Activated naive CD4-positive, alpha-beta T cell treated with anti-CD3 and anti-CD28 coated beads, Interleukin-2, amount 10 ng/mL, durations not matched to agents 7 days and 5 days (primary cell): ENCODE data around the gene RCOR2.

ENCODE experiments used
- CTCF ChIA-PET: fragments of 350-600 bp; sonication (Branson Sonifier 250); formaldehyde crosslinking; loops from one replicate; lab custom pipeline; 2021; ENCODE audit warnings: antibody characterized with exemption; lab: Charles Lee
- DNase-seq: peaks from one replicate; pipeline ENCODE4 v3.0.0-alpha.2; 2020
- H3K27ac Mint-ChIP-seq: one replicate; pipeline ENCODE4 v1.8.0; 2021; ENCODE audit warnings: mild to moderate bottlenecking, moderate library complexity, mixed read lengths
- H3K27me3 Mint-ChIP-seq: one replicate; pipeline ENCODE4 v1.8.0; 2021; ENCODE audit warnings: mild to moderate bottlenecking, mixed read lengths
- H3K36me3 Mint-ChIP-seq: one replicate; pipeline ENCODE4 v1.8.0; 2021; ENCODE audit warnings: mixed read lengths
- H3K4me1 Mint-ChIP-seq: one replicate; pipeline ENCODE4 v1.8.0; 2021; ENCODE audit warnings: mixed read lengths
- H3K4me3 Mint-ChIP-seq: one replicate; pipeline ENCODE4 v1.8.0; 2021; ENCODE audit warnings: mild to moderate bottlenecking, moderate library complexity, mixed read lengths
- H3K9me3 Mint-ChIP-seq: one replicate; pipeline ENCODE4 v1.8.0; 2021; ENCODE audit warnings: mixed read lengths

RCOR2 gene

DNA sequence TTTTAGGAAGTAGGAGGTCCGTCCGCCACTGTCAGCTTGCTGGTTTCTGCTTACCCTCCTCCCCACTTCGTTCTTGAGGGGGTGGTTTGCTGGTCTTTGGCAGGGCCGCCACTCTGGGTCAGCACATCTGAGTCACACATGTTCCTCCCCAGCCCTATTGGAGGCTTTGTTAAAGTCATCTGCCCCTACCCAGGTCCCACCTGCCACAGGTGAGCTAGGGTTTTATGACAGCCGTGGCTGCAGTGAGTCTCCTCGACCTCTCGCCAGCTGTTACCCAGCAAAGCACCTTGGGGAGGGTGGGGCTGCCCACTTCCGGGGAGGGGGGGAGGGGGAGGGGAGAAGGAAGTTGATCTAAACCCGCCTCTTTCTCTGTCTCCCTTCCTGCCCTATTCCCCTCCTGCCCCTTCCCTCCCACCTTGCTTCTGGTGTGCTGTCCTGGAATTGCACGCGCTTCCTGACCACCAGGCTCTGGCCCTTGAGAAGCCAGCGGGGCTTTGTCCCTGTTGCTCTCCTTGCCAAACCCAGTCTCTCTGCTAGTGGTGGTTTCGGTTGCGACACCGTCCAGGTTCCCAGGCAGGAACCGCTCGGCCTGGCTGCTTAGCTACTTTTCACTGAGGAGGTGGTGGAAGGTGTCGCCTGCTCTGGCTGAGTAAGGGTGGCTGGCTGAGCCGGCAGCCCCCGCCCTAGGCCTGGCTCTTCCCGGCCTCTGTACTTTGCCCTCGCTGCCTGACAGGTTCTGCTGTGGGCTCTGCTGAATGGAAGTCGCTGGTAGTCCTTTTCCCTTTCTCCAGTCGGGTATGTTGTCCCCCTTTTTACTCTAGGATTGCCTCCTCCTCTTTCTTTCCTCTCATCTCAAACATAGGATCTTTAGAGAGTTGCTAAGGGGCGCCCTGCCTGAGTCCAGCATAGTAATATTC lies 28.5 kb downstream of the RCOR2 start:
- CTCF ChIA-PET: interaction anchor here (0.9 to 3.7 kb wide), 4 partner anchors 19 to 58 kb away, joined by 3 to 27 read pairs (median 4); no protein-coding TSS in a partner anchor
- H3K4me1 Mint-ChIP-seq: peaks cover 80% of the 10 kb centered on the region
- peak; percentile 84 for DNase-seq
- H3K27ac Mint-ChIP-seq: peak overlapping the region; percentile 88
- no peaks in the 10 kb centered on the region for H3K9me3 Mint-ChIP-seq
- peaks cover 46% of the 10 kb centered on the region for H3K36me3 Mint-ChIP-seq
- peak overlapping the region; percentile 95 for H3K4me3 Mint-ChIP-seq
- H3K27me3 Mint-ChIP-seq: no peaks in the 10 kb centered on the region

DNA sequence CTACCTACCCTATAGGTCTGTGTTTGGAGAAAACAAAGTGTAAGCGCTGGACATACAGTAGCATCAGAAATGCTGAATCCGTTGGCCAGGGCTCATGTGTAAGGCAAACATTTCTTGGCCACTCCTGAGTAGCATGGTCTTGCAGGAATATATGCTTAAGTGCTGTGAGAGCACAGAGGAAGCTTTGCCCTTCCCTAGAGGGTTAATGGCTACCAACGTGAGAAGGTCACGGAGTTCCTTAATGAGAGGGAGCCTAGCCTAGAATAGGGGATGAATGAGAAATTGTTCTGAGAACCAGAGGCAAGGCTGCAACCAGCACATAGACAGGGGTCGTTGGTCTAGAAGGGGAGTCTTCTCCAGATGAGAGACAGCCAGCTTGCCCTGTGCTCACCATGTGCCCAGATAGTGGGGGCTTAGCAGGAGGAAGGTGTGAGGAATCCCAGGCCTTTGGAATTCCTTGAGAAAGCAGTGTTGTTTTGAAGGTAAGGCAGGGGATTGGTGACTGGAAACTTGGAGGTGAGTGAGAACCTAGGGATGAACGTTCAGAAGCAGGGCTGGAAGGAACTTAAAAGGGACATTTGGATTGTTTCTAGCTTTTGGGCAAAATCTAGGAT lies 29.5 kb downstream of the RCOR2 start:
- Mint-ChIP-seq H3K4me3 (peak overlapping the region; percentile 95), H3K4me1 (peaks cover 82% of the 10 kb centered on the region), H3K27me3 (no peaks in the 10 kb centered on the region)

DNA sequence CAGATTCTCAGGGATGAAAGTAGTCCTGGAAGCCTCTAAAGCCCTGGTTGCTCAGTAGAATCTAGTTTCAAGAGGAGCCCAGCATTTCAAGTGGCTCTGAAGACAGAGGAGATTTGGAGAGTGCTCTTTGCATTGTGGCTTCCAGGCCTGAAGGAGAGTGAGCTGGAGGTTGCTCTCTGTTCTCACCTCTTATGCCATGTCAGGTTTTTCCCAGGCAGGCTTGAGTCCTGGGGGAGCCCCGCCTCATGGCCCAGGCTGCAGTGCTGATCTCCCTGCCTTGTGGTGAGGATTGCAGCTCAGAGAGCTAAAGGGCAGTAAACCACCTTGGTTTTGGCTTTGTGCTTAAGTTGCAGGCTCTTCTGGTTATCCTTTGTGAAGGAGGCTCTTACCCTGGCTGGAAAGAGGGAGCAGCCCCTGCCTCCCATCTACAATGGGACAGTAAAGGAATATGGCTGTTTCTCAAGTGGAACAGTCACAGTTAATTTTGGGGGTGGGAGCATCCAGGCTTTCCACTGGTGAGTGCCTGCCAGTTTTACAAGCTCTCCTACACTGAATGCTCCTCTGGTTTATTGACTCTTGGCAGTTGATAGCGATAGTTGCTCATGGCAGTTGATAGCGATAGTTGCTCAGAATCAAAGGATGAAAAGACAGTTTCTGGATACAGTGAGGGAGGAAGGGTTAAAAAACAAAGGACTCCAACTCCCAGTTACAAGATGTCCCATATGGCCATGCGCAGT lies 32.6 kb downstream of the RCOR2 start:
- peak overlapping the region; percentile 42 for H3K27ac Mint-ChIP-seq
- H3K36me3 Mint-ChIP-seq: peaks cover 27% of the 10 kb centered on the region
- H3K4me1 Mint-ChIP-seq: peaks cover 78% of the 10 kb centered on the region
- H3K4me3 Mint-ChIP-seq: no peak overlapping the region
- no peak for DNase-seq
- CTCF ChIA-PET: interaction anchor here (0.6 to 1.9 kb wide), 3 partner anchors 11 to 47 kb away, joined by 3 to 10 read pairs (median 6); no protein-coding TSS in a partner anchor
- H3K9me3 Mint-ChIP-seq: no peaks in the 10 kb centered on the region
- H3K27me3 Mint-ChIP-seq: no peaks in the 10 kb centered on the region

More for the DNA sequence above, 29.5 kb downstream of the RCOR2 start:
- DNase-seq: no peak
- Mint-ChIP-seq H3K36me3 (peaks cover 43% of the 10 kb centered on the region), H3K27ac (peak overlapping the region; percentile 88), H3K9me3 (no peaks in the 10 kb centered on the region)
- CTCF ChIA-PET: interaction anchor here (0.7 to 2.9 kb wide), 3 partner anchors 19 to 51 kb away, joined by 3 to 16 read pairs (median 4); no protein-coding TSS in a partner anchor

DNA sequence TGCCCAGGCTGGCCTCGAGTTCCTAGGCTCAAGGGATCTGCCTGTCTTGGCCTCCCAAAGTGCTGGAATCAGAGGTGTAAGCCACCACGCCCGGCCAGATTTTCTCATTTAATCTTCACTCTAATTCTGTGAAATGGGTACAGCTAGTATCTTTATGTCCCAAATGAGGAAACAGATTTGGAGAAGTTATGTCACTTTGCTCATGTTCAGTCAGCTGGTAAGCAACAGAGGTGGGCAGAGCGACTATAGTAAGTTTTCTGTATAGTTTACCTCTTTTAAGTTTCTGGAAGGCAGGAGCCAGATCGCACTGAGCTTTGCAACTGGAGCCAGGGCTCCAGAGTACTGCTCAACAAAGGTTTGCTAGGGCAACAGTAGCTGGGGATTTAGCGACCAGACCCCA lies 33.2 kb downstream of the RCOR2 start:
- no peak for DNase-seq
- peaks cover 76% of the 10 kb centered on the region for H3K4me1 Mint-ChIP-seq
- H3K36me3 Mint-ChIP-seq: peaks cover 29% of the 10 kb centered on the region
- no peak overlapping the region for H3K27ac Mint-ChIP-seq
- no peak overlapping the region for H3K4me3 Mint-ChIP-seq
- CTCF ChIA-PET: interaction anchor here (1.7 to 1.9 kb wide), 2 partner anchors 11 to 47 kb away, joined by 6 to 10 read pairs; no protein-coding TSS in a partner anchor
- H3K27me3 Mint-ChIP-seq: no peaks in the 10 kb centered on the region
- H3K9me3 Mint-ChIP-seq: no peaks in the 10 kb centered on the region

GRCh38 chr11:63882555-63883242 lies 34.3 kb downstream of the RCOR2 start:
- H3K36me3 Mint-ChIP-seq: peaks cover 29% of the 10 kb centered on the region
- H3K27me3 Mint-ChIP-seq: no peaks in the 10 kb centered on the region
- H3K9me3 Mint-ChIP-seq: no peaks in the 10 kb centered on the region
- peaks cover 70% of the 10 kb centered on the region for H3K4me1 Mint-ChIP-seq
- H3K27ac Mint-ChIP-seq: no peak overlapping the region
- no peak for DNase-seq
- no peak overlapping the region for H3K4me3 Mint-ChIP-seq
- CTCF ChIA-PET: interaction anchor here (1.7 to 1.9 kb wide), 2 partner anchors 10 to 45 kb away, joined by 6 to 10 read pairs; no protein-coding TSS in a partner anchor

- Mint-ChIP-seq H3K4me3 (no peak overlapping the region), H3K9me3 (no peaks in the 10 kb centered on the region), H3K27ac (no peak overlapping the region), H3K4me1 (peaks cover 60% of the 10 kb centered on the region), H3K36me3 (peaks cover 32% of the 10 kb centered on the region), H3K27me3 (no peaks in the 10 kb centered on the region)
- CTCF ChIA-PET: interaction anchor here (0.7 to 9.3 kb wide), 2 partner anchors 31 to 43 kb away, joined by 3 to 51 read pairs; partner anchors contain the start of gene MARK2
- DNase-seq: no peak
Measured at GRCh38 chr11:63880403-63880790, 36.6 kb downstream of the RCOR2 start.

GRCh38 chr11:63879598-63880402 lies 37.2 kb downstream of the RCOR2 start:
- Mint-ChIP-seq H3K27me3 (no peaks in the 10 kb centered on the region), H3K36me3 (peaks cover 29% of the 10 kb centered on the region), H3K4me3 (no peak overlapping the region), H3K9me3 (no peaks in the 10 kb centered on the region), H3K27ac (no peak overlapping the region), H3K4me1 (peaks cover 61% of the 10 kb centered on the region)
- CTCF ChIA-PET: interaction anchor here (0.7 to 9.3 kb wide), 2 partner anchors 30 to 42 kb away, joined by 3 to 51 read pairs; partner anchors contain the start of gene MARK2
- DNase-seq: no peak

DNA sequence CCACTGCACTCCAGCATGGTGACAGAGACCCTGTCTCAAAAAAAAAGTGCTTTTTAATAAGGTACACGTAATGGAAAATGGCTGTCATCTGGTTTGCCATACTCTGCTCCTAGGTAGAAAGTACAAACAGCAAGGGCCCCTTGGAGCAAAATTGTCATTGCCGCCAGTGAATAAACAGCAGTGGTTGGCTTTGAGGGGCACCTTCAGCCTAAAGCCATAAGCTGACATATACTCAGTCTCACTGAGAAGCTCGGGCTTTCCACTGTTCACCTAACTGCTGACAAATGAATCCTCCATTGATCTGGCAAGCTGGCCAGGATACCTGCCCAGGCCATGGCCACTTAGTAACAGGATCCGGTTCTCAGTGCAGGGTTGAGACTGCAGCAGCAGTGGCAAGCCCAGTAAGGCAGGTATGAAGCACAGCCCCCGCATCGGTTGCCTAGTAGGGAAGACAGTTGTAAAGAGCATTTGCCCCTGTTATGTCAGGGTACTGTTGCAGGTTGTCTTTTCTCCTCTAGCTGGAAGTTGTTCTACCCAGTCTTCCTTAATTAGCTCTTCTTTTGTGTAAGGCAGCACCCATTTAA lies 39.2 kb downstream of the RCOR2 start:
- H3K4me3 Mint-ChIP-seq: no peak overlapping the region
- H3K4me1 Mint-ChIP-seq: peaks cover 59% of the 10 kb centered on the region
- H3K9me3 Mint-ChIP-seq: no peaks in the 10 kb centered on the region
- CTCF ChIA-PET: interaction anchor here (9.3 kb wide), 1 partner anchor 40 kb away, joined by 51 read pairs; the partner anchor contains the start of gene MARK2
- H3K27me3 Mint-ChIP-seq: no peaks in the 10 kb centered on the region
- H3K27ac Mint-ChIP-seq: no peak overlapping the region
- DNase-seq: no peak
- peaks cover 34% of the 10 kb centered on the region for H3K36me3 Mint-ChIP-seq

DNA sequence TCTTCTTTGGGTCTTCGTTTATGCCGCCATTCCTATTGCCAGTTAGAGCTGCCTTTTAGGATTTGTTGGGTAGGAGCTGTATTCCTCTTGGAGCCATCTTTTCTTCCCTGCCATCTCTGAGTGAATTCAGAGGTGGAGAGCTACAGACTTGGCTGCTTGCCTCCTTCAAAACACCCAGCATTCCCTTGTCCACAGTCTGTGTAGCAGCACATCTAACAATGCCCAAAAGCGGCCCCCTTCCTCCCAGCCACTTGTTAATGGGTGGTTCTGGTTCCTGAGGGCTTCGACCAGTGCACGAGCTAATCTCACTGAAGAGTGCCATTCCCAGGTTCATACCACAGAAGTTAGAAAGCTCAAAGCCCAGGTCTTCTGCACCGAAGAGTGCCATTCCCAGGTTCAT lies 40.3 kb downstream of the RCOR2 start:
- no peaks in the 10 kb centered on the region for H3K9me3 Mint-ChIP-seq
- DNase-seq: no peak
- no peak overlapping the region for H3K4me3 Mint-ChIP-seq
- H3K36me3 Mint-ChIP-seq: peaks cover 36% of the 10 kb centered on the region
- no peak overlapping the region for H3K27ac Mint-ChIP-seq
- H3K4me1 Mint-ChIP-seq: peaks cover 62% of the 10 kb centered on the region
- no peaks in the 10 kb centered on the region for H3K27me3 Mint-ChIP-seq
- CTCF ChIA-PET: interaction anchor here (0.9 to 9.3 kb wide), 2 partner anchors 30 to 39 kb away, joined by 3 to 51 read pairs; partner anchors contain the start of gene MARK2

DNA sequence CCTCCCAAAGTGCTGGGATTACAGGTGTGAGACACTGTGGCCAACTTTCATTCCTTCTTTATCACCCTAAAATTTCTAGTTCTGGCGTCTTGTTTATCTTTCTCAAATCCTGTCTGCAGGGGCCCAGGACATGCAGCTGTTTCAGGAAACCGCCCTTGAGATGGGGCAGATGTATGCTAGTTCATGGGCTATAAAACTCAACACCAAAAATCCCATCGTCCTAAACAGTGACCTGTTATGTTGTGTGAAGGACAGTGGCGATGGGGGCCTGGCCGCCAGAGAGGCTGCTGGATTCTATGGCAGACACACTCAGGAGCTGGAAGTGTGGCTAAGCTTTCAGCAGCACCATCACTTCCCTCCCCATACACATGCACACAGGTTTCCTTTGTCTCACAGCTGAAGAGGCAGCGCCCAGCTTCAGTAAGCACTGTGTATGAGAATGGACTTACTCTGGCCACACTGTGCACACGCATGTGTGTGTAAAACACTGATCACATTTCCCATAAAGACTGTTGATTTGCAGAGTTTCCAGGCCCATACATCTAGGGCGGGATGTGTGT lies 41.4 kb downstream of the RCOR2 start:
- DNase-seq: no peak
- peaks cover 38% of the 10 kb centered on the region for H3K36me3 Mint-ChIP-seq
- peaks cover 59% of the 10 kb centered on the region for H3K4me1 Mint-ChIP-seq
- CTCF ChIA-PET: interaction anchor here (9.3 kb wide), 1 partner anchor 38 kb away, joined by 51 read pairs; the partner anchor contains the start of gene MARK2
- no peak overlapping the region for H3K27ac Mint-ChIP-seq
- no peak overlapping the region for H3K4me3 Mint-ChIP-seq
- H3K27me3 Mint-ChIP-seq: no peaks in the 10 kb centered on the region
- H3K9me3 Mint-ChIP-seq: no peaks in the 10 kb centered on the region

DNA sequence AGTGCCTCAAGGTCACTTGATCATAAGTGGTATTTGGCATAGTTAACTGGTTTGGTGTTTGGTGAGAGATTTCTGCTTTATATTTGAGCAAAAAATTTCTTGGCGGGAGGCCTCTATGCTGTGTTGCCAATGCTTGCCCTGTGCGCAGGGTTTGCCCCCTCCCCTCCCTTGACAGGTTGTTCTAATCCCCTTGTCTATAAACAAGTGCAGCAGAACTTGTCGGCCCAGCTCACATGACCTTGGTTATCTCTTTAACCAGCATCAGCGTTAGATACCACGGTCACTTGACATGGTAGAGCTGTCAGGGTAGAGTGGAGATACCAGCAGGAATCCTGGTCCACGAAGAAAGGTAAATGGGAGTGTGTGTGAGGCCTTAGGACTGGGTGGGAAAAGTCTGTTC lies 42.5 kb downstream of the RCOR2 start:
- Mint-ChIP-seq H3K4me1 (peaks cover 59% of the 10 kb centered on the region), H3K9me3 (no peaks in the 10 kb centered on the region), H3K27me3 (no peaks in the 10 kb centered on the region), H3K36me3 (peaks cover 37% of the 10 kb centered on the region), H3K4me3 (no peak overlapping the region), H3K27ac (no peak overlapping the region)
- CTCF ChIA-PET: interaction anchor here (9.3 kb wide), 1 partner anchor 37 kb away, joined by 51 read pairs; the partner anchor contains the start of gene MARK2
- DNase-seq: no peak

DNA sequence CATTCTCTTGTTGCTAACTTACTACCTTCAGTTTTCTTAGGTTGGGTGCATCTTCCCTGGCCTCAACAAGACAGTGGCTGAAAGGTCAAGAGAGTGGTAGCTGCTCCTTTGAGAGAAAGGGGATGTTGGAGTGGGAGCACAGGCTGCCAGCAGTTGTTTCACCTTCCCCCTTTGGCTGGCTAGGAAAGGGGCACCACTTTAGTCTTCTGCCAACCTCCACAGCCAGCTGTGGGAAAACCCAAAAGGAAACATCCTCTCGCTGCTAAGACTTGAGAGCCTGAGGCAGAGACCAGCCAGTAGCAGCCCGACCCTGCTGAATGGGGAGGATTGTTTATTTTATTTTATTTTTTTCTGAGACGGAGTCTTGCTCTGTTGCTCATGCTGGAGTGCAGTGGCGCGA lies 43.7 kb downstream of the RCOR2 start:
- Mint-ChIP-seq H3K9me3 (no peaks in the 10 kb centered on the region), H3K4me3 (no peak overlapping the region), H3K4me1 (peaks cover 66% of the 10 kb centered on the region), H3K36me3 (peaks cover 42% of the 10 kb centered on the region), H3K27me3 (no peaks in the 10 kb centered on the region), H3K27ac (no peak overlapping the region)
- CTCF ChIA-PET: interaction anchor here (1.5 to 9.3 kb wide), 4 partner anchors 10 to 36 kb away, joined by 3 to 51 read pairs (median 6); partner anchors contain the start of gene MARK2
- DNase-seq: no peak
